Measurements from ENCODE around the gene CD209. TPM values are rescaled to one million over a fixed set of nuclear protein-coding genes. Genes with fewer than 3 reads are reported as not detected.

The CD209 gene
- total and polyA plus RNA-seq, 9 of the 15 experiments (the other 6 are each of a cell fraction or from before 2014, with no cell fraction given) = 0.01 TPM; not detected in 8

Other genes starting within 250 kb of the CD209 start
Only the 7 nearest of the 22 such genes appear.
- gene RETN, start 78.5 kb downstream of the CD209 start, total RNA-seq (2014; rRNA removed) = not detected in 2 replicates
- gene RETN, start 78.5 kb downstream of the CD209 start, total RNA-seq (2014; rRNA removed; fragmentation: Illumina TruSeq; extraction: Trizol) = not detected in 2 replicates
- not detected in 2 replicates for gene RETN, start 78.5 kb downstream of the CD209 start, total RNA-seq (2015; rRNA removed; fragmentation: Illumina TruSeq; extraction: Trizol)
- gene RETN, start 78.5 kb downstream of the CD209 start, total RNA-seq (2021) = not detected in 2 replicates
- not detected in 2 replicates for gene RETN, start 78.5 kb downstream of the CD209 start, polyA plus RNA-seq (2011; rRNA removed)
- not detected in 2 replicates for gene RETN, start 78.5 kb downstream of the CD209 start, polyA plus RNA-seq (2014; fragmentation: Illumina TruSeq; extraction: Trizol)
- not detected for gene RETN, start 78.5 kb downstream of the CD209 start, polyA plus RNA-seq (2014; fragmentation: Nextera tagmentation; extraction: Ambion mirVana)
- not detected in 2 replicates for gene RETN, start 78.5 kb downstream of the CD209 start, polyA plus RNA-seq (2014; rRNA removed)
- 0.18 and 0.37 TPM in 2 replicates for gene MCEMP1, start 70.4 kb downstream of the CD209 start, total RNA-seq (2014; rRNA removed)
- gene MCEMP1, start 70.4 kb downstream of the CD209 start, total RNA-seq (2014; rRNA removed; fragmentation: Illumina TruSeq; extraction: Trizol) = 0.26 and 0.33 TPM in 2 replicates
- 0.08 and 0.11 TPM in 2 replicates for gene MCEMP1, start 70.4 kb downstream of the CD209 start, total RNA-seq (2015; rRNA removed; fragmentation: Illumina TruSeq; extraction: Trizol)
- gene MCEMP1, start 70.4 kb downstream of the CD209 start, total RNA-seq (2021) = 0.51 and 0.63 TPM in 2 replicates
- gene MCEMP1, start 70.4 kb downstream of the CD209 start, polyA plus RNA-seq (2011; rRNA removed) = 0.79 and 1.8 TPM in 2 replicates
- gene MCEMP1, start 70.4 kb downstream of the CD209 start, polyA plus RNA-seq (2014; fragmentation: Illumina TruSeq; extraction: Trizol) = 0.49 and 0.68 TPM in 2 replicates
- under 1 TPM; 0.81 to 0.94 TPM for gene MCEMP1, start 70.4 kb downstream of the CD209 start, polyA plus RNA-seq (2014; fragmentation: Nextera tagmentation; extraction: Ambion mirVana)
- 0.49 and 0.65 TPM in 2 replicates for gene MCEMP1, start 70.4 kb downstream of the CD209 start, polyA plus RNA-seq (2014; rRNA removed)
- 76.2 and 82.6 TPM in 2 replicates for gene TRAPPC5, start 66.7 kb downstream of the CD209 start, total RNA-seq (2014; rRNA removed)
- 0.99 and 2.7 TPM in 2 replicates for gene TRAPPC5, start 66.7 kb downstream of the CD209 start, total RNA-seq (2014; rRNA removed; fragmentation: Illumina TruSeq; extraction: Trizol)
- 40.9 and 42.0 TPM in 2 replicates for gene TRAPPC5, start 66.7 kb downstream of the CD209 start, total RNA-seq (2015; rRNA removed; fragmentation: Illumina TruSeq; extraction: Trizol)
- 76.9 and 81.9 TPM in 2 replicates for gene TRAPPC5, start 66.7 kb downstream of the CD209 start, total RNA-seq (2021)
- 29.3 and 56.7 TPM in 2 replicates for gene TRAPPC5, start 66.7 kb downstream of the CD209 start, polyA plus RNA-seq (2011; rRNA removed)
- 3.9 and 21.4 TPM in 2 replicates for gene TRAPPC5, start 66.7 kb downstream of the CD209 start, polyA plus RNA-seq (2014; fragmentation: Illumina TruSeq; extraction: Trizol)
- 1 to 10 TPM; 2.0 to 4.2 TPM for gene TRAPPC5, start 66.7 kb downstream of the CD209 start, polyA plus RNA-seq (2014; fragmentation: Nextera tagmentation; extraction: Ambion mirVana)
- 45.2 and 53.1 TPM in 2 replicates for gene TRAPPC5, start 66.7 kb downstream of the CD209 start, polyA plus RNA-seq (2014; rRNA removed)
- gene FCER2, start 45.4 kb downstream of the CD209 start, total RNA-seq (2014; rRNA removed) = not detected in 2 replicates
- not detected in 2 replicates for gene FCER2, start 45.4 kb downstream of the CD209 start, total RNA-seq (2014; rRNA removed; fragmentation: Illumina TruSeq; extraction: Trizol)
- not detected in 2 replicates for gene FCER2, start 45.4 kb downstream of the CD209 start, total RNA-seq (2015; rRNA removed; fragmentation: Illumina TruSeq; extraction: Trizol)
- gene FCER2, start 45.4 kb downstream of the CD209 start, total RNA-seq (2021) = 0.11 and 0.38 TPM in 2 replicates
- gene FCER2, start 45.4 kb downstream of the CD209 start, polyA plus RNA-seq (2011; rRNA removed) = not detected in 2 replicates
- not detected in 2 replicates for gene FCER2, start 45.4 kb downstream of the CD209 start, polyA plus RNA-seq (2014; fragmentation: Illumina TruSeq; extraction: Trizol)
- not detected for gene FCER2, start 45.4 kb downstream of the CD209 start, polyA plus RNA-seq (2014; fragmentation: Nextera tagmentation; extraction: Ambion mirVana)
- gene FCER2, start 45.4 kb downstream of the CD209 start, polyA plus RNA-seq (2014; rRNA removed) = not detected in 2 replicates
- gene CLEC4G, start 15.4 kb downstream of the CD209 start, total RNA-seq (2014; rRNA removed) = not detected in 2 replicates
- not detected in 2 replicates for gene CLEC4G, start 15.4 kb downstream of the CD209 start, total RNA-seq (2014; rRNA removed; fragmentation: Illumina TruSeq; extraction: Trizol)
- gene CLEC4G, start 15.4 kb downstream of the CD209 start, total RNA-seq (2015; rRNA removed; fragmentation: Illumina TruSeq; extraction: Trizol) = not detected in 2 replicates
- not detected in 2 replicates for gene CLEC4G, start 15.4 kb downstream of the CD209 start, total RNA-seq (2021)
- not detected in 2 replicates for gene CLEC4G, start 15.4 kb downstream of the CD209 start, polyA plus RNA-seq (2011; rRNA removed)
- not detected in 2 replicates for gene CLEC4G, start 15.4 kb downstream of the CD209 start, polyA plus RNA-seq (2014; fragmentation: Illumina TruSeq; extraction: Trizol)
- gene CLEC4G, start 15.4 kb downstream of the CD209 start, polyA plus RNA-seq (2014; fragmentation: Nextera tagmentation; extraction: Ambion mirVana) = not detected
- not detected in 2 replicates for gene CLEC4G, start 15.4 kb downstream of the CD209 start, polyA plus RNA-seq (2014; rRNA removed)
- not detected in 2 replicates for gene CLEC4M, start 15.7 kb upstream of the CD209 start, total RNA-seq (2014; rRNA removed)
- not detected in 2 replicates for gene CLEC4M, start 15.7 kb upstream of the CD209 start, total RNA-seq (2014; rRNA removed; fragmentation: Illumina TruSeq; extraction: Trizol)
- gene CLEC4M, start 15.7 kb upstream of the CD209 start, total RNA-seq (2015; rRNA removed; fragmentation: Illumina TruSeq; extraction: Trizol) = not detected in 2 replicates
- gene CLEC4M, start 15.7 kb upstream of the CD209 start, total RNA-seq (2021) = 0.27 TPM in 1 of 2 replicates, not detected in the other
- 0.18 and 0.62 TPM in 2 replicates for gene CLEC4M, start 15.7 kb upstream of the CD209 start, polyA plus RNA-seq (2011; rRNA removed)
- not detected in 2 replicates for gene CLEC4M, start 15.7 kb upstream of the CD209 start, polyA plus RNA-seq (2014; fragmentation: Illumina TruSeq; extraction: Trizol)
- gene CLEC4M, start 15.7 kb upstream of the CD209 start, polyA plus RNA-seq (2014; fragmentation: Nextera tagmentation; extraction: Ambion mirVana) = under 1 TPM in 1 of 2 experiments, not detected in 1; 0.08 TPM
- gene CLEC4M, start 15.7 kb upstream of the CD209 start, polyA plus RNA-seq (2014; rRNA removed) = not detected in 2 replicates
- 1.0 and 1.1 TPM in 2 replicates for gene EVI5L, start 82.7 kb upstream of the CD209 start, total RNA-seq (2014; rRNA removed)
- 0.13 and 0.76 TPM in 2 replicates for gene EVI5L, start 82.7 kb upstream of the CD209 start, total RNA-seq (2014; rRNA removed; fragmentation: Illumina TruSeq; extraction: Trizol)
- gene EVI5L, start 82.7 kb upstream of the CD209 start, total RNA-seq (2015; rRNA removed; fragmentation: Illumina TruSeq; extraction: Trizol) = 0.53 and 0.69 TPM in 2 replicates
- gene EVI5L, start 82.7 kb upstream of the CD209 start, total RNA-seq (2021) = 1.8 and 1.9 TPM in 2 replicates
- gene EVI5L, start 82.7 kb upstream of the CD209 start, polyA plus RNA-seq (2011; rRNA removed) = 1.4 and 2.8 TPM in 2 replicates
- gene EVI5L, start 82.7 kb upstream of the CD209 start, polyA plus RNA-seq (2014; fragmentation: Illumina TruSeq; extraction: Trizol) = 1.5 TPM in 2 replicates
- gene EVI5L, start 82.7 kb upstream of the CD209 start, polyA plus RNA-seq (2014; fragmentation: Nextera tagmentation; extraction: Ambion mirVana) = not detected
- 1.00 and 1.2 TPM in 2 replicates for gene EVI5L, start 82.7 kb upstream of the CD209 start, polyA plus RNA-seq (2014; rRNA removed)

All from K562 (cell line).